GM13977 (cell line): ENCODE data around the gene MDH1B.

ENCODE experiments used
- DNase-seq: peaks from one replicate; pipeline ENCODE4 v3.0.0; 2012; ENCODE audit warnings: low spot score
- CTCF ChIP-seq: IDR thresholded peaks from 2 replicates; pipeline ENCODE4 v1.5.1; 2012; ENCODE audit warnings: mild to moderate bottlenecking, control low read depth; ENCODE audit not compliant: insufficient read depth; ENCODE audit errors: extremely low read depth, missing control alignments
- in situ Hi-C: fragments of 300-500 bp; cut with MboI; formaldehyde crosslinking; loops from one replicate; pipeline ENCODE4 v1.12.0; 2022; ENCODE audit warnings: low sequenced_read_pairs, low pct_unique_long_range_greater_than_20kb, mixed read lengths, inconsistent platforms; ENCODE audit not compliant: unreplicated experiment

Gene MDH1B

DNA sequence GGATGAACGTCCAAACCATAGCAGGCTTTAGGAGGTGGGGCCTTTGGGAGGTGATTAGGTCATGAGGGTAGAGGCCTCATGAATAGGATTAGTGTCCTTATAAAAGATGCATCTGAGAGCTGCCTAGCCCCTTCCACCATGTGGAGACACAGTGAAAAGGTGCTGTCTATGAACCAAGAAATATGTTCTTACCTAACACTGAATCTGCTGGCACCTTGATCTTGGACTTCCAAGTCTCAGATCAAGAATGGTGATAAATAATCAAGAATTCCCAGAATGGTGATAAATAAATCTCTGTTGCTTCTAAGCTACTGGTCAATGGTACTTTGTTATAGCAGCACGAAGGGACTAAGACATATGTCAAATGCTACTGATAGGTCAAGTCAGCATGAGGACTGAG is 31.8 kb downstream of the MDH1B start:
- TF ChIP-seq CTCF = no peak
- DNase-seq = no peak
- in situ Hi-C loops = no loop called here

DNA sequence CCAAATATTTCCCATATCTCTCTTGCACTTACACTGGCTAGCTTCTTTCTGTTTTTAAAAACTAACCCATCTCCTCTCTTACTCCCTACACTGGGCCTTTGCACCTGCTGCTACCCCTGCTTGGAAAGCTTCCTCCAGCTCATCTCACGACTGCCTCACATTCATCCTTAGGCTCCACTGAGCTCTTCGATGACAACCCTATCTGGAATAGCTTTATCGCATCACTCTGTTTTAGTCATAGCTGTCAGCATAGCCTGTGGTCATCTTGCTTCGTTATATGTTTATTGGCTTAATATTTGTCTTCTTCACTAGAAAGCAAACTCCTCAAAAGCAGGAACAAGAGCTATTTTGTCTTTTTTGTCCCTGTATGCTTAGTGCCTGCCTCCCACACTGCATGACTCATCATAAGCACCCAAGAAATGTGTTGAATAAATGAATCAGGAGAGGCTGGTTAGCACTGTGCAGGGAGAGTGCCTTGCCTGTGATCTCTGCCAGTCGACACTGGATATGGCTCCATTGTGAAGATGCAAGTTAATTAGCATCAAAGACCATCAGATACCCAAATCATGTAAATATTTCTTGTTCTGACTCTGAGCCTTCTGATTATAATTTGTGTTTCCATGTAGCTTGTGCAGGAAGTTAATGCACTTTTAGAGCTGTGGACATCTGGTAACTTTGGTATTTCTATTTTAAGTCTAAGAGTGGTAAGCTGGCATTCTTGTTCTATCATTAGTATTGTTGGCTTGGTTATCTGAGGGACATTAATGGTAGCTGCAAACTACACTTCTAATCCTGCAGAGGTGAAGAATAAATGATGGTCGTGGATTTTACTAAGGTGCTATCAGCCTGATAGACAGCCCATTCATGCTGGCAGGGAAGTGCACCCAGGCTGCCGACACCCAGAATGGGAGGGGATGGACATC is 36.6 kb downstream of the MDH1B start:
- TF ChIP-seq CTCF = no peak
- no peak for DNase-seq
- in situ Hi-C loops = no loop called here

DNA sequence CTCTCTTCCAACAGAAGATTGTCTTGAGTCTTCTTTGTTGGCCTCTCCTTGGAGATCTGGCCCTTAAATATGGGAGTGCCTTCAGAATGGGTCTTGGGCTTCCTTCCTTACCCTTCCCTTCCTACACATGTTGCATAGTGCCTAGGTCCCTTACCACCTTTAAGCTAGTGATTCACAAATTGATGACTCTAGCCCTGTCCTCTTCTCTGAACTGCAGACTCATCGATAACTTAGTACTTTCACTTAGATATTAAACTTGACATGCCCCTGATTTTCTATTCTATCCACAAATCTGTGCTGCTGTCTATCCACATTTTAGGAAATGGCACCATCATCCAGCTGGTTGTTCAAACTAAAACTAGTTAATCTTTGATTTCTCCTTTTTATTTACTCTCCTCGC is 37.8 kb downstream of the MDH1B start:
- in situ Hi-C loops = no loop called here
- no peak for DNase-seq

GRCh38 chr2:206723288-206723687 is 41.8 kb downstream of the MDH1B start:
- in situ Hi-C loops = no loop called here
- no peak for DNase-seq
- no peak for TF ChIP-seq CTCF

More for the DNA sequence above, 37.8 kb downstream of the MDH1B start:
- TF ChIP-seq CTCF = no peak

- in situ Hi-C loops = no loop called here
- no peak for TF ChIP-seq CTCF
- peak; percentile 29 for DNase-seq
Observed at GRCh38 chr2:206721256-206721920, 43.7 kb downstream of the MDH1B start.

DNA sequence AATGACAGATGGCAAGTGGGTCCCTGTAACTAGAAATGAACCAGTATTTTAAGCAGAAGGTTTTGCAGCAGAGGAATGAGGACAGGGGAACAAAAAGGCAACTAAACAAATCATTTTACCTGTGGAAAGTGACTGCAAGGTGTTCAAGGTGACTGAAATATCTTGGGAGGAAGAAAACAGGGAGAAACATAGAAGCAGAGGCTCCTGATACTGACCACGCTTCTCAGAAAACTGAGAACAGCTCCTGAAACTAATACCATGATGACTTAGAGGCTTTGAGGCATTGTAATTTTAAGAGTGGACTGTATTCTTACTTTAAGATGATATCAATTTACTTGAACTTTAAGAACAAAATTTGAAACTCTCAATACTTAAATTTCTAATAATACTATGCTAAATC is 46.8 kb downstream of the MDH1B start, which contains the start of gene DYTN:
Gene DYTN, minus strand, starts transcription at position 101 of the 400 bp plus-strand sequence. CDS start 117 bp downstream, outside the sequence.
- no peak for TF ChIP-seq CTCF
- no peak for DNase-seq
- in situ Hi-C loops = no loop called here
